ENCODE measurements around the gene JUP.
"Not testable (repeated sequence)": the region's sequence is repeated elsewhere in the genome, so short reads cannot be mapped to it uniquely, and the experiment has no call there.

JUP gene

DNA sequence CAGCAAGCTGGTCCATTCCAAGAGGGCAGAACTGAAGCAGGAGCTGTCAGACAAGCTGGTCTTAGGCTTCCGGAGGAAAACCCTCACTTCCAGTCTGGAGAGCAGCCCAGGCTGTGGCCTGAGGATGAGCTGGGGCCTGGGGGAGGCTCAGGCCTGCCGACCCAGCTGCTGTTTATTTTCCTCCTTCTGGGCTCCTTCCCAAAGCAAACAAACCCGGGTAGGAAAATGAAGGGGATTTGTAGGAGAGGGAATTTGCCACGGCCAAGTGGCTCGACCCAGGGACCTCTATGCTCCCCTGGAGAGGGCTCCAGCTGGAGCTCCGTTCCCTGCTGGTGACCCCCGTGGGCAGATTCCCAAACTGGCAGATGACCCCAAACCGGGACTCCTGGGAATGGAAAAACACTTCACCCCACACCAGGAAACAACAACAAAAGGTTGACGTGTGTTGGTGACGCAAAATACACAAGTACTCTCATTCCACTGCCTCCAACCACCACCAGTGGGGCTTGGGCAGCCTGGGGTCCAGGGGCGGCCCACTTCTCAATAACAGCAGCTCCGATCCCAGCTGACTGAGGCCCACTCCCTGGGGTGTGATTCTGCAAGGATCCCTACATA is 8.8 kb downstream of the JUP start:
- DNase-seq: no peak

DNA sequence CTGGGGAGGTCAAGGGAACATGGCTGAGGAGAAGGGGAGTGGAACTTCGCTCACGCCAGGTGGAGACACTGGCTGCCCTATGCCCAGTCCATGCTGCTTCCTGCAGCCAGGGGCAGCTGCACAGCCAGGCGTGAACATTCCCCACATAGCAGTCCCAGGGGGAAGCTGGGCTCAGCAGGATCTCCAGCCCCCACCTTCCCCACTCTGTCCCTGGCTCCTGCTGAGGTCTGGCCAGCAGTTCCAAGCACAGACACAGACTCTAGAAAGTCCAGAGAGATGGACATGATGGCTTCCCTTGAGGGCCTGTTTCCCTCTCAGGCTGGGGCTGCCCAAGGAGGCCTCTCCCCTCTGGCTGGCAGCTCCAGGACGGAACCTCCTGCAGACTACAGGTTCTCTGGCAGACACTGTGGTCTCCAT is 9.3 kb downstream of the JUP start:
- no peak for DNase-seq

DNA sequence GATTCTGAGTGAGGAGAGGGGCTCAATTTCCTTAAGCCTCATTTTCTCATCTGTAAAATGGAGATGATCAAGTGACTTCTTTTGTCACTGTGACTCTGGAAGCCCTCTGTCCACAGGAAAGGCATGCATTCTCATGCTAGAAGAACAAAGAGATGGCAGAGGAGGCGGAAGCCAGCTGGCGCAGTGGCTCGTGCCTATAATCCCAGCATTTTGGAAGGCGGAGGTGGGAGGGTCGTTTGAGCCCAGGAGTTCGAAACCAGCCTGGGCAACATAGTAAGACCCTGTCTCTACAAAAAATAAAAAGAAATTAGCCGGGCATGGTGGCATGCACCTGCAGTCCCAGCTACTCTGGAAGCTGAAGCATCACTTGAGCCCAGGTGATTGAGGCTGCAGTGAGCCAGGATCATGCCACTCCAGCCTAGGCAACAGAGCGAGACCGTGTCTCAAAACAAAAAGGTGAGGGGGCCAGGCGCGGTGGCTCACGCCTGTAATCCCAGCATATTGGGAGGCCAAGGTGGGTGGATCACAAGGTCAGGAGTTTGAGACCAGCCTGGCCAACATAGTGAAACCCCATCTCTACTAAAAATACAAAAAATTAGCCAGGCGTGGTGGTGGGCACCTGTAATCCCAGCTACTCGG is 10.1 kb downstream of the JUP start:
- DNase-seq: not testable (repeated sequence)

DNA sequence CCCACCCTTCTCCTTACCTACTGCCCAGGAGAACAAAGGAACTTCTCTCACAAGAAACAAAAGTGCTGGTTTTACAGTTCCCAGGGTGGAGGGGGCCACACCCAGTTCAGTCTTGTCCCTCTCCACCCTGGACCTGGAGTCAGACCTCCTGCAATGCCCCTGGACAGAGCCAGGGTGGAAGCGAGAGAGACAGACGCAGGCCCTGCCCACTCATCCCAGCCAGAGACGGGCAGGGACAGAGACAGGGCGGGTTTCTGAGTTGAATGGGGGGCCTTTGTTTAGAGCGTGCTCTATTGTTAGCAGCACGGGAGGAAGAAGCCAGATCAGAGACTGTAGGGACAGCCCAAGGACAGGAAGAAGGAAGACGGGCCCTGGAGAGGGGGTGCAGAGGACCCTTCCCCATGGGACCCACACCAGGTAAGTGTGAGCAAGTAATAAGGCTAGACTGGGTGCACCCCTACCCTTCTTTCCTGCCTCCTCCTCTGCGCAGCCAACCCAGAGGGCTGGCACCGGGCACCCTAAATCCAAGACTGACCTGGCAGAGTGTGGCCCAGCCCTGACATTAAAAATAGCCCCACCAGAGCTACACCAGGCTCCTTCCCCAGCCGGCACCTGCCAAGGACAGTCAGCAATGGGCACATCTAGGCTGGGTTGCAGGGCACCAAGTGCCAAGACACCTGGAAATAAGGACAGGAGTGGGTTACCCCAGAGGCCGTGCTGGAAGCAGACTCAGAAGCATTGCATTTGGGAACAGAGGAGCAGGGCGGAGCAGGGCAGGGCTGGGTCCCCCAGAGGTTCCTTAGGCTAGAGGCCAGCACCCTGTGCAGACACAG is 10.9 kb downstream of the JUP start:
- no peak for DNase-seq

DNA sequence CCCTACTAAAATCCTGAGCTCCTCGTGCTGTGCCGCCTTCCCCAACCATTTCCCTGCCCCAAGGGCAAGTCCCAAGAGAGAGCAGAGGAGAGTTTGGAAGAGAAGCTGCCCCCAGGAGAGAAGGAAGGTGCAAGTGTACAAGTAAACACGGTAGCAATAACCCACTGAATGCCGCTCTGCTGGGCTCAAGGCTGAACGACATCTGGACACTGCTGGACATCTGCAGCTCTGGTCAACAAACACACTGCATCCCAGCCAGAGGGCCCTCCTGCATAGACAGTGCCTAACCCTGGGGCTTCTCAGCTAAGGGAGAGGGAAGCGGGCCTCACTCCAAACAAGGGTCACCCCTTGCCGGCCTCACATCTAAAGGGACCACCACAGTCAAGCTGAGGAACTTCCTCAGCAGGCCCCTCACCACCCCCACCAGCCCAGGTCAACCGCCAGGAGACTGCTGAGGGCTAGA is 12.7 kb downstream of the JUP start:
- no peak for DNase-seq

DNA sequence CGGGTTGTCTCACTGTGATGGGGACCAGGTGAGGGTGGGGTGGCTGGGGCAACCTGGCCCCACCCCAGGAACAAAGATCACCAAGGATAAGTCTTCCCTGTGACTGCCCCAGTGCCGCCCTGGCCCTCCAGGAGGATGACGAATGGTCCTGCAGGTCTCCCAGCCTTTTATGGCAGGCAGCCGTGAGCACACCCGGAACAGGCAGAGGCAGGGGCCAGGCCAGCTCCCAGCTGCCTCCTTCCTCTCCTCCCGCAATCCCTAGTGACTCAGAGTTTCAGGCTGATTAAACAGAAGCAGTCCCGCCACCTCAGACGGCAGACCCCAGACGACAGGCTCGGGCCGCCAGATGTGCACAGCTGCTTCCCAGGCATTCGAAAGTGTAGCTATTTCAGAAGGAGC is 13.3 kb downstream of the JUP start:
- no peak for DNase-seq

DNA sequence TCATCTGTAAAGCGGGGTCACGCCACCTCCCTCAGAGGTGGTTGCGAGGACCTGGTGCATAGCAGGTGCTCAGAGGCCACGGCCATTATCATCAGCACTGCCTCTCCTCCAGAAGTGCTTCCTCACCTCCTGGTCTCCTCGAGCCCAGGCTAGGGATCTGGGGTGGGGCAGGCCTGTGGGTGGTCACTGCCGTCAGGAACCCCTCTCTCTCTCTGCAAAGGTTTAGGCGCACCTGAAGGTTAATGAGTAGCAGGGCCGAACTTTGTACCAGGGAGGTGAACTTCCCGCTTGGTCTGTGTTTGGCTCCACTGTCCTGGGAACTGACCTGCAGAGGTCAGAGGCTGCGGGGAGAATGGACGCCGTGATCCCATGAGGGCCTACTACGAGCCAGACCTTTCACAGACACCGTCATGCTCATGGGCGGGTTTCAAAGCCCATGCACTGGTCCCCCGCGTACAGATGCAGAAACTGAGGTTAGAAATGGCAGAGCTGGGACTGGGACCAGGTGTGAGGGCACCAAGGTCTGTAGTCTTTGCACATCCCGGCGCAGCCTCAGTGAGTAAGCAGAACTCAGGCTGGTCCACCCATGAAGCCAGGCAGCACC is 13.8 kb downstream of the JUP start:
- DNase-seq: no peak

DNA sequence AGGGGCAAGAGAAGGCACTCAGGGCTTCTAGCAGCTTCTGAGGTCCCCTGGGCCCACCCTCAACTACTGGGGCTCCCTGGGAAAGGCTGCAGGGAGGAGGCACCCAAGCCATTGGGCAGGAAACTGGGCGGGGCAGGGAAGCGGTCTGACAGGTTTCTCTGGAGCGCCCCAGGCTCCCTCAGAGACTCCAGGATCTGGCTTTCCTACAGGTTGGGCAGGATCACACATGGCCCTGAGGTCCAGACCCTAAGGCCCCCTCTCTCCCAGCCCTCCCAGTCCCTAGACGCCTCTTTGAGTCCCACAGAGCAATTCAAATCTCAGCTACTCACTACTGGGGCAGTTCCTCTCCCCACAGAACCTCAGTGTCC is 14.3 kb downstream of the JUP start:
- no peak for DNase-seq

DNA sequence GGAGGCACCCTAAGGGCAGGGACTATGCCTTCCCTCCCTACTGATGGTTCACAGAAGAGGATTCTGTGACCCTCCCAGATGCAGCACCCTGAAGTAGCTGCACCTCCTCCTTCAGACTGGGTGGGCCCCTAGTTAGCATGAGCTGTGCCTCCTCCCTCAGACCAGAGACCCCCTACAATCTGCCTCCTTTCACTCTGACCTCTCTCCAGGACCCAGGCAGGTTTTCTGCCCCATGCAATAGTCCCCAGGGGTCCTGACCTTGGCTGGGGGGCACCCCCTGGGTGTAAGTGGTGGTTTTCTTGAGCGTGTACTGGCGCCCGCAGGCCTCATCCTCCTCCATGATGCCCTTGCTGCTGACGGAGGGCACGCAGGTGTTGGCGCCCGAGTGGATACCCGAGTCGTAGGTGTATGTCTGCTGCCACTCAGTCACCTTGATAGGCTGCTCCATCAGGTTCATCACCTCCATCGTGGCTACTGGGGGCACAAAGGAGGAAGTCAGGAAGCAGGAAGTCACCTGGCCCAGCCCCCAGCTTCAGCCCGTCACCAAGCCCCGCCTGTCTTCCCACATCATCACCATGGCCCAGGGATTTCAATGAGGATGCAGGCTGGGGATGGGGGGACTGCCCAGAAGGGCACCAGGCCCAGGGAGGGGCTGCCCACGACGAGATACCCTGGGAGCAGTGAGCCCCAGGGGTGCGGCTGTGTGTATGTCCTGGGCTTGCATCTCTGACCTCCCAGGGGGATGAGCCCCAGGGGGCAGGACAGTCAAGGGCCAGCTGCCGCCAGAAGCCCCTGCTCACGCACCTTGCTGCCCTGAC is 14.9 kb downstream of the JUP start:
- no peak for DNase-seq

DNA sequence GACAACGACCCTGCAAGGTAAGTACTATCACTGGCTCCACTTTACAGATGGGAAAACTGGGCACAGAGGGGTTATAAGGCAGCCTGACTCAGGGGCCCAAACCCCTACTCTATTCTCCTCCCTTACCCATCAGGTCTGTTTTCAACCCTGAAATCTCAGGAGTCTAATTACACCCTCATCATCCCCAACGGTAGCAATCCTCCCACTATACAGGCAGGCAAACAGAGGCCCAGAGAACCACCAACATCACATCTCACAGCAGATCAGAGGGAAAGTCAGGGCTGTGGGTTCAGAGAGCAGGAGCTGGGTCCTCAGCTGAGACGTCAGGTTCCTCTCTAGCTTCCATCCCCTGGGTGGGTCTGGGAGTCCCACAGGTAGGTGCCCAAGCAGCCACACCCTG is 16.5 kb downstream of the JUP start:
- no peak for DNase-seq

DNA sequence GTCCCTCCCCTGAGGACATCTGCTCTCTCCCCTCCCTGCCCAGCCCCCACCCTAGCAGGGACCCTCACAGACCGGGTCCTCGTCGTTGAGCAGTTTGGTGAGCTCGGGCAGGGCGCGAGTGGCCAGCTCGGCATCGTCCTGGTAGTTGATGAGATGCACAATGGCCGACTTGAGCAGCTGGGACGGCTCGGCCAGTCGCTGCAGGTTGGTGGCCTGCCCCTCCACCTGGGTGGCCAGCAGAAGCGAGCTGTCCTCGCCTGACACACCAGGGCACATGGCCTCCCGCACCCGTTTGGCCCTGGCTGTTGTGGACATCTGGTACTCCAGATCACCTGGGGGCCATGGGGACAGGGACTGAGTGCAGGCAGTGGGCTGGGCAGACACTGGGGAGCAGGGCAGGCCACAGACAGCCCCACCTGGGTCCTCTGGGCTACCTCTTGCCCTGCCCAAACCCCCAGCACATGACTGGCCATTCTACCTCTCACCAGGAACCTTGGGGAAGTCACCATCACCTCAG is 17.1 kb downstream of the JUP start:
- DNase-seq: no peak

DNA sequence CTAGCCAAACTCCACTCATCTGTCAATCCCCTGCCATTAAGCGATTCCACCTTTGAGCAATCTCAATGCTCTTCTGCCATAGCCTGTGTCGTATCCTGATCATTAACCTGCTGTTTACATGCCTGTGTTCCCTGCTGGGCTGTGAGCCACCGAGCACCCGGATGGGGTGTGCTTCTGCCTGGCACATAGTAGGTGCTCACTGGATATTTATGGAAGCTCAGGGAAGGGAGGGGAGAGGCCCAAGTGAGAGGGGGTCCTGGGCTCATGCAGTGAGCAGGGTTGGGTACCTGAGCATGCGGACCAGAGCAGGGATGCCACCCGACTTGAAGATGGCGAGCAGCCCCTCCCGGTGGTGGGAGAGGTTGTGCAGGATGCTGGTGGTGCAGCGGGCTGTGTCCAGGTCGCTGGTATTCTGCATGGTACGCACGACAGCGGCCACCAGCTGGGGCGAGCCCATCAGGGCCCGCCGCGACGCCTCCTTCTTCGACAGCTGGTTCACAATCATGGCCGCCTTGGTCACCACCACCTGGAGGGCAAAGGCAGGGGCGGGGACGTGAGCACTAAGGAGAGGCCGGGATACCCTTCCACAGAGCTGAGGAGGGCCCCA is 17.7 kb downstream of the JUP start:
- DNase-seq: no peak

DNA sequence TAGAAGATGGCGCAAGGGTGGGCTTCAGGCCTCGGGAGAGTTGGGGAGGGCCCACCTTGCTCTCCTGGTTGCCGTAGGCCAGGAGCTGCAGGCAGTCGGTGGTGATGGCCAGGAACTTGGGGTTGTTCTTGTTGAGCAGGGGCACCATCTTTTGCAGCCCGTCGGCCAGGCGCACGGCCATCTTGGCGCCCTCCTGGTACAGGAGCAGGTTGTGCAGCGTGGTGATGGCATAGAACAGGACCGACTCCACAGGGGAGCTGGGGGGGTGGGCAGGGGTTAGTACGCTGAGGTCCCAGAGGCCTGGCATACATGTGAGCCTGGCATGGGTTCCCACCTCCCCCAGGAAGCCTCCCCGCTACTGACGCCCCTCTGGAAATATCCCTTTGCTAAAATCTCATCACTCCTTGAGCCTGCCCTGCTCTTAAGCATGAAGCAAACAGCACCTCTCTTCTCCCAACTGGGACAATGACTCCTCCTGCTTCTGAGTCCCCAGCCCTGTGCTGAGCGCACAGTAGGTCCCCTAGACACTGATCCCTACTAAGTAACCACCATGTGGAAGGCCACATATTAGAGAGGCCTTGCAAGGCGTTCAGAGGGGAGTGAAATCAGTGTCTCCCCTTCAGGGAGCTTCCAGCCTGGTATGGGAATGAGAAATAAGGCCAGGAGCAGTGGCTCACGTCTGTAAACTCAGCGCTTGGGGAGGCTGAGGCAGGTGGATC is 19.0 kb downstream of the JUP start:
- no peak for DNase-seq

DNA sequence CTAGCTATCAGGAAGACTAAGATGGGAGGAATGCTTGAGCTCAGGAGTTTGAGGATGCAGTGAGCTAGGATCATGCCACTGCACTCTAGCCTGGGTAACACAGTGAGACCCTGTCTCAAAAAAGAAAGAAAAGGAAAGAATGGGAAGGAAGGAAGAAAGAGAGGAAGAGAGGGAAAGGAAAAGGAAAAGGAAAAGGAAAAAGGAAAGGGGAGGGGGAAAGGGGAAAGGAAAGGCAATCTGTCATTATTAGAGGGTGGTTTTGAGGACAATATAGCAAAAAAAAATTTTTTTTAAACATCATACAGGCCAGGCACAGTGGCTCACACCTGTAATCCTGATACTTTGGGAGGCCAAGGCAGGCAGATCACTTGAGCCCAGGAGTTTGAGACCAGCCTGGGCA is 20.4 kb downstream of the JUP start:
- no peak for DNase-seq

DNA sequence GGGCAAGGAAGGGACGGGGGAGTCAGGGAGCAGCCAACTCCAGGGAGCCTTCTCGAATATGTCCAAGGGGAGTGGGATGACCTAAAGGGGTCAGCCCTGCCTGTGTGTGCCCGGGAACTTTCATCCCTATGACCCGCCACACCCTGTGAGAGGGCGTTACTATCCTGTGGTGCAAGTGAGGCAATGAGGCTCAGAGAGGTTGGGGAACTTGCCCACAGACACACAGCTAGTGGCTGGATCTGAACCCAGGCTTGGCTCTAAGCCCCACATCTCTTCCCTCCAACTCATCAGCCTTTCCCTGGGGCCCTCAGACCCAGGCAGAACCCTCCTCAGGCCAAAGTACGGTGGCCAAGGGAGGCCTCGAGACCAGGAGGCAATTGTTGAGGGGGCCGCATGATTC is 23.2 kb downstream of the JUP start:
- DNase-seq: no peak

DNA sequence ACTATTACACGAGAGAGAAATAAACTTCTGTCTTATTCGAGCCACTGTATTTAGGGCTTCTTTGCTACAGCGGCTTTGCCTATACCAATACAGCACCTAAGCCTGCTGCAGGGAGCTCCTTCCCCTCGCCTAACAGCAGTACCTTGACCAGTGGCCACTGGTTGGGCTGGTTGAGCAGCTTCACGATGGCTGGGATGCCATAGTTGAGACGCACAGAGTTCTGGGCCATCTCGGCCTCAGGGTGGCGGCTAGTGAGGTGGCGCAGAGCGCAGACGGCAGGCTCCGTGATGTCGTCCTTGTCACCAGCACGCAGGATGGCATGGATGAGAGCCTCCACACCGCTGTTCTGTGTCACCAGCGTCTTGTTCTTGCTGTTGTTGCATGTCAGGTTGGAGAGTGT is 23.7 kb downstream of the JUP start:
- DNase-seq: no peak

DNA sequence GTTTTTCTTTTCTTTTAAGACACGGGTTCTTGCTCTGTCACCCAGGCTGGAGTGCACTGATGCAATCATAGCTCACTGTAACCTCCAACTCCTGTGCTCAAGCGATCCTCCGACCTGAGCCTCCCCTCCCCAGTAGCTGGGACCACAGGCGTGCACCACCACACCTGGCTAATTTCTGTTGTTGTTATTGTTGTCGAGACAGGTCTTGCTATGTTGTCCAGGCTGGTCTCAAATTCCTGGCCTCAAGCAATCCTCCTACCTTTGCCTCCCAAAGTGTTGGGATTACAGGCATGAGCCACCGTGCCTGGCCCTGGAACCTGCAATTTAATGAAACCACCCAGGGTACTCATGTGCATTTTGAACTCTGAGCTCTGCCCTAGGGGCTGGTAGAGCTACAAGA is 24.1 kb downstream of the JUP start:
- DNase-seq: no peak

DNA sequence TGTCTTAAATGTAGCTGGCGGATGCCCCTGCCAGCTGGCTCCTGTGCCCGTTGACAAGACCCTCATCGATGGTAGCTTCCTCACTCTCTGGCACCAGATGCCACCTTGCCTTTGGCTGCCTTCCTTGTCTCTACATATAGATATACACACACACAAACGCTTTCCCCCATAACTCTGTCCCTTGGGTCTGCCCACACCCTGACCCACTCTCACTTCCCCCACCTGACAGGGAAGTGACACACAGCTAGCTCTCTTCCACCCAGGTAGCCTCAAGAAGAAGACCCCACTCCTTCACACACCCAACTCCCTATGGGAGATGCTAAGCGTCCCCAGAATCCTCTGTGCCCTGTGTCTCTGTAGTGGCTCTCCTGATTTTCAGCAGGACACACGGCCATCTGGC is 25.6 kb downstream of the JUP start:
- no peak for DNase-seq

DNA sequence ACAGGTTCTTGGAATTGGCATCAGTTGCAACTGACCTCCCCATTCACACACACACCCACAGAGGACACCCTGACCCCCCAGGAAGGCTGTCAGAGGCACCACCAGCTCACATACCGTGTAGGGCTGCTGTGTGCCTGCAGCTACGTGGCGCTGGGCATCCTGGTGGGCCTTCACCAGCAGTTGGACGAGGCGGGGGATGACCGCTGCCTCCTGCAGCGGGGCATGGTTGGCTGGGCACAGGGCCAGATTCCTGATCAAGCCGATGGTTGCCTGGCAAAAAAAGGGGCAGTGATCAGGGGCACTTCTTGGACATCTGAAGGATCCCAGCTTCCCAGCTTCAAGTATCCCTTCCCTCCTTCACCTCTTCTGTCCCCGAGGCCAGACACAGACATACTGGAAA is 27.9 kb downstream of the JUP start:
- DNase-seq: no peak

DNA sequence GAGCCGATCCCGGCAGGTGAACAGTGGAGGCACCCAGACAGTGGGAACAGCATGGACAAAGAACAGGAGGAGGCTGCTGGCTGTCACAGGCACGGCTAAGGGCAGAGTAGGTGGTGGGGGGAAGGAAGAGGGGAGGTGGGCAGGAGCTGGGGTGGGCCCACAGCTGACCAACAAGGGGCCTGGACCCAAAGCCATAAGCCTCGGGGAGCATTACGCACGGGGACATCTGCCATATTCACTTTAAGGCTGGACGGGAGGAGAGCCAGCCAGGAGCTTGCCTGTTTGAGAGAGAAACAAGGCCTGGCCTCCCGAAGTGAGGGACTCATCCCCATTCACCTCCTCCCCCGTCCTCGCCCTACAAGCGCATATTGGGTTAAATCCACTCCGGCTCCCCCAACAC is 32.4 kb downstream of the JUP start:
- no peak for DNase-seq

DNA sequence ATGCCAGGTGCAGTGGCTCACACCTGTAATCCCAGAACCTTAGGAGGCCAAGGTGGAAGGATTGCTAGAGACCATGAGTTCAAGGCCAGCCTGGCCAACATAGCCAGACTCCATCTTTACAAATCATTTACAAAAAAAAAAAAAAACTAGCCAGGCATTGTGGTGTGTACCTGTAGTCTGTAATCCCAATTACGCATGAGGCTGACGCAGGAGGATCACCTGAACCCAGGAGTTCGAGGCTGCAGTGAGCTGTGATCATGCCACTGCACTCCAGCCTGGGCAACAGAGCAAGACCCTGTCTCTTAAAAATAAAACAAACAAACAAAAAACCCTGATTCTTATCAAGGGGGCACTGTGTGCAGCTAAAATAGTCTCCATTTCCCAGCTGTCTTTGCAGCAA is 35.2 kb downstream of the JUP start:
- DNase-seq: no peak

DNA sequence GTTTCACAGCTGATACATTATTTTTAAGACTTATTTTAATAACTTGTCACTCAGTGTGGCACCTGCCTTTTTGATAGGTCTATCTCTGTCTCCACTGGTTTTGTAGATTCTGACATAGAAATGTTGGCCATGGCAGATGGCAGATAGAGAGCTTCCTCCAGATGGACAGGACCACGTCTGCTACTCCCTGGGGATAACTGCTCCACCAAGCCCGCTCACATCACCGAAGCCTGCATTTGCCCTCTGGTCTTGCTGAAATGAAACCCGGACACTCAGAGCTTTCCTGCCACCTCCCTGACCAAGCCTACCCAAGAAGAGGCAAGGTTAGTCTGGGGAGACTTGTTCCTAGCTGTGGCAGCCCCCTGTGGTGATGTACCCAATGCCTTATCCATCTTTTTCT is 35.6 kb downstream of the JUP start:
- no peak for DNase-seq

Measured in stimulated activated naive CD4-positive, alpha-beta T cell (primary cell).